Suppressor macrophage treated with lipopolysaccharide for 1 hour (primary cell): Measurements from ENCODE around the gene COL4A2.

ENCODE experiments used
- DNase-seq, 3 donors: peaks; one replicate each; pipeline ENCODE4 v3.0.0-alpha.2; 2020 to 2022

Gene COL4A2

GRCh38 chr13:110423689-110424302, 116.7 kb downstream of the COL4A2 start:
- no peak for DNase-seq

- no peak for DNase-seq
Measured at GRCh38 chr13:110424569-110425443, 117.7 kb downstream of the COL4A2 start.

DNA sequence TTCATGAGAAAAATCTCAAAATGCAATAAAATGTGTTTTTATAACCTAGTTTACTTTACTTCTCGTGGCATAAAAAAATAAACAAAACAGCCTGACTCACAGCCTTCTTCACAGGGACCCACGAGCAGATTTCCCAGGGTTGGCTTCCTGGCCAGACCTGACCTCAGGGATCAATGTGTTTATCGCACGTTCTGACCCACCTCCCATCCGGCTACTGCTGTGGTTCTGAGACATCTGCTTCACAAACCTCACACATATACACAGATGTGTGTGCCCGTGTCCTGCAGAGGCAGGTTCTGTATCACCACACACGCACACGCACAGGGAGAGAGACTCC, 118.3 kb downstream of the COL4A2 start:
- no peak for DNase-seq

DNA sequence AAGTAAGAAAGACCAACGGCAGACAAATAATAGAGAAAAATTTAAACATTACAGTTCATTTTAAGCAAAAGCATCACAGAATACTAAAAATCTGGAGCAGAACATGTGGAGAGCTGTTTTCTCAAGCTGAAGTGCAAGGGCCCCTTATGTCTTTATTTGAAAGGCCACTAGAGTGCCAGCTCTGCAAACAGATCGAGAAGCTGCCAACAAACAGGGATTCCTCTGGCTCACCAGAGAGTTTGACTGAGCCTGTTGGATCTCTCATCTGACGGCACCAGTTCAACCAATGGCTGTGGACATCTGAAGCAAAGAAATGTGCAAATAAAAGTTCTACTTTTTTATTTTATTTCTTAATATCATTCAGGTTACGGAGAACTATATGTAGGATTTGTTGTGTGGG, 119.7 kb downstream of the COL4A2 start:
- DNase-seq = no peak

GRCh38 chr13:110428313-110428712, 121.2 kb downstream of the COL4A2 start:
- DNase-seq = no peak

DNA sequence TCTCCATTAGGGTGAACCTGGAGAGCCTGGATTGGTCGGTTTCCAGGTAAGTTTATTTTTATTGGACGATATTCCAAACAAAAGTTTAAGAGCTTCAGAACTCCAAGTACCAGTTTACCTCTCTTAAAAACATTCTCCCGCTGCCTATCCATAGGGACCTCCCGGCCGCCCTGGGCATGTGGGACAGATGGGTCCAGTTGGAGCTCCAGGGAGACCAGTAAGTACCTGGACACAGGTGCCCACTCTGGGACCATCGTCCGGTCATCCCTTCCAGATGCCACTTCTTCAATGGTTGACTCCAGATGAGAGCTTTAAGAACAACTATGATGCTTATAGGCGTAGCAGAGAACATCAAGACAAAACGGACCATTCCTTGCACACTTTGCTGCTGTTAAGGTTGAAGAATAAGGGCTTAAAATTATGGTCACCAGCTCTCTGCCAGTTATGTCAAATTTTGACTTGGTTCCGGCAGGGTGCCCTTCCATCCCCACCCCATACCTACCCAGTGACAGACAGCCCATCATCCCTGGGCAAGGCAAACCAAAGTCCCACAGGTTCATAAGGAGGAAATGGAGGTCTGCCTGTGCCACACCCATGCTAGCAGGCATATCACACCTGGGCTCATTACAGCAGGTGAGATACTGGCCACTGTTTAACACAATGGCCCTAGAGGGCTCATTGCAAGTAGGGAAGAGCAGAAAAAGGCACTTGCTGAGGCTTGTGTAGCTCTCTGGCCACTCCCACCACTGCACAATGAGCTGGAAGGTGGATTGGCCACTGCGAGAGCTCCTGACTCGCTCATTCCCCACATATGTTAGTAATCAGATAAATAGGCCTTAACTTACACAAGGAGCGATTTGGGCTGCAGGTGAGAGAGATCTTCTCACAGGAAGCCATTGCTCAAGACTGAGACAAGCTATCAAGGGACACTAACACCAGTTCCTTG, 123.6 kb downstream of the COL4A2 start:
- no peak for DNase-seq

- no peak for DNase-seq
Measured at GRCh38 chr13:110431425-110432294, 124.6 kb downstream of the COL4A2 start.

DNA sequence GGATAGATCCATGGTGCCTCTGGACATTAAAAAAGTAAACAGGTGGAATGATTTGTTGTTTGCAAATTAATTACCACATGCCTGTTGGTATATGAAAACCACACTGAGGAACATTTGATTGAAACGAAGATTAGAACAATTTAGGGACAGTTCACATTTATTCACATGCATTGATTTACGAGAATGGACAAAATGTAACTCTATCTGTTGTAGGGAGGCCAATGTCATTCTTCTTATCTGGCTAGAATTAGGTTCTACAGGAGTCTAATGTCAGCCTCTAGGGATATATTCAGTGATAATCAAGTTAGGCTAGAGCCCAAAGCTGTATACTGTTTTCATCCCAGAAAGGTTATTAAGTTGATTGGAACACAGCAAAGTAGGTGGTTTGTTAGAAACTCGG, 125.4 kb downstream of the COL4A2 start:
- DNase-seq = no peak

DNA sequence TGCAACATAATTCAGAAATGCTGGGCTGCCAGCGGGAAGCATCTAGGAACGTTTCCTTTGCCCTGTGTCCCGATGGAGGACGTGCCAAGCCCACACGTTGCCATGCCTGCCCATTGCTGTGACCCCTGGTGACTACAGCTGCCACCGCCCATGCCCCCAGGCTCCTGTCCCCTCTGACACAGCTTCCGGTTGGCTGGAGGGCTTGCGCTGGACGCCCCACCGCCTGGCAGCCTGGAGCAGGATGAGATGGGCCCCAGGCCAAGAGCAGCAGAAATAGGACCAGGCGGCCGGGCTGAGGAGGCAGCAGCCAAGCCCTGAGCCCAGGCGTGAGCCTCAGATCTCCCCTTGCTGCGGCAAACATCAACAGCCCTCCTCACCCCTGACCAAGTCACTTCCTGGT, 125.9 kb downstream of the COL4A2 start:
- DNase-seq = no peak

GRCh38 chr13:110434629-110435028, 127.5 kb downstream of the COL4A2 start:
- DNase-seq = no peak

GRCh38 chr13:110435331-110435730, 128.2 kb downstream of the COL4A2 start:
- DNase-seq = no peak

DNA sequence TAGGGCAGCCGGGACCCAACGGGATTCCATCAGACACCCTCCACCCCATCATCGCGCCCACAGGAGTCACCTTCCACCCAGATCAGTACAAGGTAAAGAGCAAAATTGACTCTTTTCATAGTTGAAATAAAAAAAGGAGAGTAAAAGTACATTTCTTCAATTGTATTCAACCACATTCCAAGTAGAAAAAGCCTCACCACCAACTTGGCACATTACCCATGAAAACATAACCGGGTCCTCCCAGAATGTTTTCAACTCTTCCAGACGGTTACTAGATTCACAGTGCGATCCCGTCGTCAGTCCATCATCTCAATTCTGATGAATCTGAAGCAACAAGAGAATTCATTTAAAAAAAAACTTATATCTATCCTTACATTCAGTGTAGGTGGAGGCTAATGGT, 129.2 kb downstream of the COL4A2 start:
- no peak for DNase-seq

GRCh38 chr13:110436786-110437370, 129.8 kb downstream of the COL4A2 start:
- no peak for DNase-seq

GRCh38 chr13:110438211-110438610, 131.1 kb downstream of the COL4A2 start:
- DNase-seq = no peak

DNA sequence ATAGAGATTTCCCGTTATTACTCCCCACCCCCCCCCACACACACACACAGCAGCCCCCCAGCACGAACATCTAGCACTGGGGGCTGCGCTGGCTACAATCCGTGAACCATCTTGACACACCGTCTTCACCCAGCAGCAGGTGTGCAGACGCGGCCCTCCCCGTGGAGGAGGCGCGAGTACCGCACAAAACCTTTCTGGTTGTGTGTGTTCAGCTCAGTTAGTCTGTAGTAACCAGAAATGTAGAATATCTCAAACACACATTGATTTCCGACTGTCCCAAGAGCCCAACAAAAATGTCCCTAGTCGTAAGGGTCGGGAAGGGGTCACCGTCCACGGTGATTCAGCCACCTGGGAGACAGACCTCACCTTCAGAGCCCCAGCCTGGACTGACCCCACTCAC, 131.7 kb downstream of the COL4A2 start:
- DNase-seq = no peak

DNA sequence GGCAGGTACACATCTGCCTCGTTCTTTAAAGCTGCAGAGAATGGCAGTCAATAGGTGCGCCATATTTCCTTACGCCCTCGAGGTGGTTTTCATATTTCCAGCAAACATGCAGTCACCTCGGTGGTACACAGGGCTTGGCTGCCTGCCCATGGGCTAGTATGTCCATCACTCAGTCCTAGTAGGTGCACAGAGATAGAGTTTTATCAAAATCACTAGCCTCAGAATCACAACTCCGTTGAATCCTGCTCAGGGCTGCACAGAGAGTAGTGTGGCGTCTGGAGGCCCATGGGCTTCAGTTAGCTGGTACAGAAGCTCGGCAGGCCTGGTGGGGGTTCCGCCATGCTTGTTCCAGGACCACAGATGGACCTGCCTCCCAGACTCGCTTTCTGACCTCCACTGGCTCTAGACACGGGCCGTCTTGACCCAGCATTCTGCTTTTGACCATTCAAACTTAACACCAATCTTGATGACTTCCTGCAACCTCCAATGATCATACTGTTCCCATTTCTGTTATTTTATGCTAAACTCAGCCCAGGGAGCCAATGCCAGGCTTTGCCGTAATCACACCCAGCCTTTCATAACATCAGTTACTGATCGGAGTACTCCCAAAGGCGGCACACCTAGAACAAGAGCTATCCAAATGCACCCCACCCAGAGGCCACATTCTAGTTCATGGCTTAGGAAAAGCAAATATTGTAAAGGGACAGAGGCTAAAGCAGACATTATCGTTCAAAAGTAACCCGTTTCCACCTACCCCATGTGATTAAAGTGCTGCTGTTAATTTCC, 134.1 kb downstream of the COL4A2 start:
- no peak for DNase-seq

GRCh38 chr13:110442930-110443621, 136.0 kb downstream of the COL4A2 start:
- DNase-seq = peak; percentile 47 to 82 (median 70)

DNA sequence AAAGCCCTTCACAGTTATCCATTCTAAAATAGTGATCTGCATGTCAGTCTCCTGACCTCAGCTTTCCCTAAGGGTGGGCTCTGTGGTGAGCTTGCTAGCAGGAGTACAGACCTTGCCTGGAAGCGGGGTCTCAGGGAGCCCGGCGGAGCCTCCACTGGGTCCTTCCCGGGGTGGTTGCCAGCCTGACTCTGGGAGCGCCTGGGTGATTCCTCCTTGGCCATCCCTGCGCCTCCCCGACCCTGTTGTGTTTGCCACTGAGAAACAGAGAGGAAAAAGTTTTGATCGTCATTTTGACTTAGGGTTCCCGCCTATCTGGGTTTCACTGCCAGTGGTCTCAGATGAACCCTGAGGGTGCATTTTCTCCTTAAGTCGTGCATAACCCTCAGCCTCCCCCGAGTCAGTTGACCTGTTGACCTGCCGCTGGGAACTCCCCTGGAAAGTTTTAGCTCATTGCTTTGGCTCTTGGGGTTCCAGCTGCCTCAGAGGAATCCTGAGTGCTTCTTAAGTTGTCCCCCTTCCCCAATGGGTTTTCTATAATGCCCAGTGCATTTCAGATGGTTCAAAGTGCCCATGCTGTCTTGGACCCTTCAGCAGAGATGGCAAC, 136.6 kb downstream of the COL4A2 start:
- DNase-seq = peak; percentile 34 to 53 (median 50)

DNA sequence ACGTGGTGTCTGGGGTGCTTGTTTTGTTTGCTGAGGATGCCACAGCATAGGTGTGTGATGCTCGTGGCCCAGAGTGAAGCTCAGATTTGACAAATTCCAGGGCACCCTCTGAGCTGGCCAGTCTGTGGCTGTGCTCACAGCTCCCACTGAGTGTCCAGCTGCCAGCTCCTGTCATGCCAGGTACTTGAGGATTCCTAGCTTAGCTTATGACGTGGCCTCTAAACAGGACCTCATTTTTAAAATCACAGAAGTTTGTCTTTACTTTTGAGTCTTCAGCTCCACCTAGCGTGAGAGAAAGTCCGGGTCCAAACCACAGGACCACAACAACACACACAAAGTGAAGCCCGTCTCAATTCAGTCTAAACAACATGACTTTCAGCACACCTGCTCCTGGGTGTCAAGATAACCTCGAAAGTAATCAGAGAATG, 137.2 kb downstream of the COL4A2 start:
- no peak for DNase-seq

DNA sequence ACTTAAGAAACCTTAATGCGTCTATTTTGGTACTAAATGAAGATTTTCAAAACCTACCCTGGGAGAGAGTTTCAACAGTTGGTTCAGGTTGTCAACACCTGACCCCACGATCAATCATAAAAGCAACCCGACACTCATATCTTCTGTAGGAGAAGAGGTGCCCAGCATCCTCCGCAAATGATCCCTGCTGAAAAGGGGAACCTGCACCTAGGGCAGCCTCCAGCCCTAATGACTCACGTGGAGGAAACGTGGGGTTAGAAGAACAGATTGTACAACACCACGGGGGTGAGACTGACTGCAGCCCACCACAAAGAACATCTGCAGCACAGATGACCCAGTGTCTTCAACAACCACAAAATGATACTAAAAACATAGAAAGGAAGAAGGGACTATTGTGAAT, 138.1 kb downstream of the COL4A2 start:
- peak; percentile 73 to 80 (median 75) for DNase-seq
